GM19372 (cell line): ENCODE results near the gene RAB3A.

Experiments
- ATAC-seq: cut with Tn5 transposase; IDR thresholded peaks from one replicate; pipeline ENCODE4 v1.9.1; 2021; ENCODE audit warnings: mild to moderate bottlenecking, low read depth, moderate library complexity; ENCODE audit not compliant: unreplicated experiment

RAB3A gene

GRCh38 chr19:18155095-18156087 is 48.5 kb downstream of the RAB3A start:
- no peak for ATAC-seq

GRCh38 chr19:18153556-18154134 is 50.2 kb downstream of the RAB3A start:
- no peak for ATAC-seq

GRCh38 chr19:18152817-18153555 is 50.9 kb downstream of the RAB3A start, which contains the start of gene PIK3R2:
PIK3R2 (plus strand) TSS chr19:18153163; CDS start chr19:18155880, 2,717 bp downstream.
- peak; percentile 74 for ATAC-seq

- ATAC-seq = peak; percentile 65
These were observed 51.4 kb downstream of the RAB3A start for GRCh38 chr19:18152442-18152816.

GRCh38 chr19:18150776-18151624 is 52.8 kb downstream of the RAB3A start:
- no peak for ATAC-seq

GRCh38 chr19:18149596-18149975 is 54.3 kb downstream of the RAB3A start:
- ATAC-seq = no peak

GRCh38 chr19:18147396-18147795 is 56.4 kb downstream of the RAB3A start:
- ATAC-seq = no peak
